Stimulated activated CD4-positive, alpha-beta T cell treated with anti-CD3 and anti-CD28 coated beads, Interleukin-4, amount 100 ng/mL, for 48 hours (primary cell): ENCODE data around the gene PSORS1C2.

Experiments
- DNase-seq, 2 donors: peaks; one replicate each; pipeline ENCODE4 v3.0.0-alpha.2; 2020; ENCODE audit warnings: low read depth in 2 of 2

The PSORS1C2 gene

DNA sequence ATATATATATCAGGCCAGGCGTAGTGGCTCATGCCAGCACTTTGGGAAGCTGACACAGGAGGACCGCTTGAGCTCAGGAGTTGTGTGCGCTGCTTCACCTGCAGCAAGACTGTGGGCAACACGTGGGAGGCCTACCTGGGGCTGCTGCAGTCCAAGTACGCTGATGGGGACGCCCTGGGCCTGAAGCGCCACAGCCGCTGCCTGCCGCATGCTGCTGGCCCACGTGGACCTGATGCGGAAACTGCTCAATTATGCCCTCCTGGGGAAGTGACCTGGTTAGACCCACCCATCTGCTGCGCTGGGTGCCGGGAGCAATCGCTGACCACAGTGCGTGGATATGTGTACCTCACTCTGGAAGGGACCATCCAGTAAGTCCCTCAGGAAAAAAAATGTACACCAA, 1.8 kb upstream of the PSORS1C2 start:
- DNase-seq, result no peak

DNA sequence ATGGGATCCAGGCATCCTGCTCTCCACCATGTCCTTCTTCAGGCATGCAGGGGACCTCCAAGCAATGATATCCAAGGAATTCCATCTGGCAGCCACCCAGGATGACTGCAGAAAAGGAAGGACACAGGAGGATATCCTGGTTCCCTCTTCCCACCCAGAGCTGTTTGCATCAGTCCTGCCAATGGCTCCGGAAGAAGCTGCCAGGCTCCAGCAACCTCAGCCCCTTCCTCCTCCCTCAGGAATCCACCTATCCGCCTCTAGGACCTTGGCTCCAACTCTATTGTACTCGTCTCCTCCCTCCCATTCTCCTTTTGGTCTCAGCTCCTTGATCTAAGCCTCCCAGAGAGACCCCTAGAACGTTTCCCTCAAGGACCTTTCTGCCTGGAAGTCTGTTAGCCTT, 733 bp upstream of the PSORS1C2 start:
- no peak for DNase-seq

DNA sequence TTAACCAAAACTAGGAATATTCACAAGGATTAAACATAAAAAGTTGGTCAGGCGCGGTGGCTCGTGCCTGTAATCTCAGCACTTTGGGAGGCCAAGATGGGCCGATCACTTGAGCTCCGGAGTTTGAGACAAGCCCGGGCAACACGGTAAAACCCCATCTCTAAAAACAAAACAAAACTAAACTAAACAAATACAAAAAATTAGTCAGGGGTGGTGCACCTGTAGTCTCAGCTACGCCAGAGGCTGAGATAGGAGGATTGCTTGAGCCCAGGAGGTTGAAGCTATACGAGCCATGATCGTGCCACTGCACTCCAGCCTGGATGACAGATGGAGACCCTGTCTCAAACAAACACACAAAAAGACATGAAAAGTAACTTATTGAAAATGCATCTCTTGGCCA, 3.2 kb downstream of the PSORS1C2 start:
- DNase-seq, result no peak

- no peak for DNase-seq
These were observed 6.1 kb downstream of the PSORS1C2 start for GRCh38 chr6:31132806-31133205.

GRCh38 chr6:31131595-31131994, 7.3 kb downstream of the PSORS1C2 start:
- no peak for DNase-seq

DNA sequence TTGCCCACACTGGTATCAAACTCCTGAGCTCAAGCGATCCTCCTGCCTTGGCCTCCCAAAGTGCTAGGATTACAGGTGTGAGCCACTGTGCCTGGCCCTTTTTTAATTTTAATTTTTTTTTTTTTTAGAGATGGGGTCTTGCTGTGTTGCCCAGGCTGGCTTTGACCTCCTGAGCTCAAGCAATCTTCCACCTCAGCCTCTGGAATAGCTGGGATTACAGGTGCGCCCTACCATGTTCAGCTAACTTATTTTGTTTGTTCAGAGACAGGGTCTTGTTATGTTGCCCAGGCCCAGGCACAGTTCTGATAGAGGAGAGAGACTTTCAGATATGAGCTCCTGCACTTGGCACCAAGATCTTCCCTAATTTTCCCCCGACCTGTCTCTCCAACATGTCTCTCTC, 8.1 kb downstream of the PSORS1C2 start:
- DNase-seq, result no peak

DNA sequence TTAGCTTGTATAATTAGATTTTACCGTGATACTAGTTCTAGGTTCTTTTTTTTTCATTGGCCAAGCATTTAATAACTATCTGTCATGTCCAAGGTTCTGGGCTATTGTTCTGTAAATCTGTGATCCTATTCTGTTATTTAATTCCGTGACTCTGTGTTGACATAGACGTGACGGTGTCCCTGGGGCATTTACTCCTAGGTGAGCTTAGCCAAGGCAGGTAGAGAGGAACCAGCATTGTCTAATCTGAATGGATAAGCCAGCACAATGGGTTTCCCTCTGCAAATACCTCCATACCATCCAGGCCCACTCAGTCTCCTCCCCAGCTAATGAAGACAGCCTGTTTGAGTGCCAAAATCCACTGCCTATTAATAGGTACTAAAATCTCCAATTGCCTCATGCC, 9.7 kb downstream of the PSORS1C2 start:
- DNase-seq, result no peak

DNA sequence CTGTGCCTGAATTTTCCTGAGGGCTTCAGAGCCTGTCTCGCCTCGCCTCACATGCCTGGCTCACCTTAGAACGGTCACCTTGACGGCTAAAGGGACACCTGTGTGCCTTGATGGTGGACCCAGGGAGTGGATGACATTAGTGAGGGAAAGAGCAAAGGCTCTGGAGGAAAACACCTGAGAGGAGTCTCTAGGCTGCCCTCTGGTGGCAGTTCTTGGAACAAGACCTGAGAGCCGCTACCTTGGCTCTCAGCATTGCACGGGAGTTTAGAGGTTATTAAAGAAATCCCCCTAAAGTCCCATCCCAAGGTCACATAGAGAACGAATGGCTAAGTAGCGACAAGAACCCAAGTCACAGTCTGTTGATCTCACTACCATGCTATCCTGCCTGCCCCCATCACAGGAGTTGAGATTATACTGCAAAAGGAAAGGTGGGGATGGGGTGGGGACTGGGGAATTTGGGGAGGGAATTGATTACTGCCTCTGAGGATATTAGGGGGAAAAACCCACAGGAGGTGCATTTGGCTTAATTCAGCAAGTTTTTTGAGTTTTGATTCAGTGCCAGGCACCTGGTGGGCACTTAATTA, 10.7 kb downstream of the PSORS1C2 start:
- DNase-seq, result peak; percentile 65 to 71

GRCh38 chr6:31126396-31127175, 12.3 kb downstream of the PSORS1C2 start:
- no peak for DNase-seq

GRCh38 chr6:31125586-31126363, 13.1 kb downstream of the PSORS1C2 start:
- no peak for DNase-seq

DNA sequence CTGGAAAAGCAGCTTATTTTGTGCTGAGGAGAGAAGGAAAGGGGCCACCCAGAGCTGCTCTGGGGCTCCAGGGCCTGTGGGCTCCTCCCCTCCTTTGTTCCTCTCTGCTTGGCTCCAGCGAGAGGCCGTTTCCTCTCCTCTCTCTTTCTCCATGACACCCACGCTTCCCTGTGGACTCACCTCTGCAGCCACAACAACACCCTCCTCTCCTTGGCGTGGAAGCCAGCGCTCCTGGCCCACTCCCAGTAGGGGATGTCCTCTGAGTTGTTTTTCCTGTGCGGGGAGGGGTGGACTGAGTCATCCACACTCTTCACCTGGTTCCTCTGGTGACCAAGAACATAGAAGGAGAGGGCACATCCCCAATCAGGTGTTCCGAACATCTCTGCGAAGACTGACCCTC, 13.7 kb downstream of the PSORS1C2 start:
- no peak for DNase-seq

- DNase-seq, result no peak
These were observed 15.8 kb downstream of the PSORS1C2 start for GRCh38 chr6:31122791-31123706.

- DNase-seq, result no peak
These were observed 17.6 kb downstream of the PSORS1C2 start for GRCh38 chr6:31121131-31121790.

DNA sequence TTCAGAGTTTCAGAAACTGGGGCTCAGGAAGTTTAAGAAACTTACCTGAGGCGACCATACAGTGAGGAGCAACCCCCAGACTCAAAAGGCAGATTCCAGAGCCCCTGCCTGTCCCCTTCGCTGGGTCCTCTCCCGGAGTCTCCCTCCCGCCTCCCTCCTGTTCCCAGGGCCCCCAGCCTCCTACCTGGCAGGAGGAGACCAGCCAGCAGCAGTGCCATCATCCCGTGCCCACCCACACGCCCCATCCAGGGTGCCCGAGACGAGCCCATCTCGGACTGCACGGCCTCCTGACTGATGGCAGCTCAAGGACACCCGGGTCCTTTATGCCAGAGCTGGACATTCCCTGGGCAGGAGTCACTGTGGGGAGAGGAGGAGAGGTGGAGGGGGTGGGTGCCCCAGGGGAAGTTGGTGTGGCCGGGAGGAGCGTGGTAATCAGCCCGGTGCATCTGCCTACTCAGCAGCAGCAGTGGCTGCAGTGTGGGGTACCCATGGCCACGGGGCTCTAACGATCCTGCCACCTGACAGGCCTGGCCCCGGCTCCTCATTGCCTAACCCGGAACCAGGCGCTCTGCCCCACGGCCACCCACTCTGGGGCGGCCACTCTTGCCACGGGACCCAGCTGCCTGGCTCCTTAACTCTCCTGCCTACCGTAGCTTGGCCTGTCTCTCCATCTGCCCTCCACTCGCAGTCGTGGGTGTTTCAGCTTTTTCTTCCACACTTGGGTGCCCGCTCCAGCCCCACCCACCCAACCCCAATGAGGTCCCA, 18.5 kb downstream of the PSORS1C2 start, which contains the start of gene CDSN:
Gene CDSN, minus strand, starts transcription at position 296 of the 765 bp plus-strand sequence. Its CDS starts 27 bp downstream, at position 269.
- no peak for DNase-seq

GRCh38 chr6:31118178-31118577, 20.7 kb downstream of the PSORS1C2 start:
- no peak for DNase-seq

- DNase-seq, result no peak
These were observed 22.0 kb downstream of the PSORS1C2 start for GRCh38 chr6:31116661-31117385.

DNA sequence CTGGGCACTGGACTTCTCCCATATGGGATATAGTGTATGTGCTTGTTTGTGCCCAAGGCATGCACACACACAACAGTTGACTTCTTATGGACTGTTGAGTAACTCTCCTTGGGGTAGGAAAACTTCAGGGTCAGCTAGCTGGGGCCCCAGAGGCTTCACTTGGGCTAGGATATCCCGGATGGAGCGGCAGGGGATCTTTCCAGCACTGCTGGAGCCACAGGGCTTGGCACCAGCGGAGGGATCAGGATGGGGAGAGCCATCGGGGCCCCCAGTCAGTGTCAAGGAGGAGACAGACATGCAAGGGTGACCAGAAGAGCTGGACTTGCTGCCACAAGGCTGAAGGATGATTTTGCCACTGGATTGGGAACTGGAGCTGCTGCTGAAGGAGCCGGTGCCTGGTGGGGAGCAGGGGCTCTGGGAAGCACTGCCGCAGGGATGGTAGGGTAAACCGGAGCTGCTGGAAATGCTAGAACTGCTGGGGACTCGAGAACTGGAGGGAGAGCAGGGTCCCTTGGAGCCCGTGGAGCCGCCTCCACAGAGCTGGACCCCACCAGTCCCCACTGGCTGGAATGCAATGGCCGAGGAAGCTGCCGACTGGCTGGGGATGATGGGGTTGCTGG, 22.8 kb downstream of the PSORS1C2 start:
- DNase-seq, result no peak

GRCh38 chr6:31114970-31115849, 23.7 kb downstream of the PSORS1C2 start:
- no peak for DNase-seq
